ENCODE measurements around the gene PLEKHH2.
"Not testable (repeated sequence)": the region's sequence is repeated elsewhere in the genome, so short reads cannot be mapped to it uniquely, and the experiment has no call there.

The PLEKHH2 gene

GRCh38 chr2:43616967-43617680 lies 19.9 kb upstream of the PLEKHH2 start:
- Mint-ChIP-seq H3K27ac (no peak overlapping the region), H3K4me1 (ENCODE audit: low read depth) (no peaks in the 10 kb centered on the region), H3K4me3 (no peak overlapping the region), H3K36me3 (ENCODE audit: low read depth) (no peaks in the 10 kb centered on the region), H3K9me3 (no peaks in the 10 kb centered on the region), H3K27me3 (peaks cover 14% of the 10 kb centered on the region)

- Mint-ChIP-seq H3K4me1 (ENCODE audit: low read depth) (no peaks in the 10 kb centered on the region), H3K9me3 (no peaks in the 10 kb centered on the region), H3K27me3 (peaks cover 23% of the 10 kb centered on the region), H3K4me3 (no peak overlapping the region), H3K27ac (no peak overlapping the region), H3K36me3 (ENCODE audit: low read depth) (no peaks in the 10 kb centered on the region)
These were observed 17.5 kb upstream of the PLEKHH2 start for GRCh38 chr2:43619511-43619910.

GRCh38 chr2:43622931-43623451 lies 14.1 kb upstream of the PLEKHH2 start:
- Mint-ChIP-seq H3K36me3 (ENCODE audit: low read depth) (no peaks in the 10 kb centered on the region), H3K27me3 (peaks cover 20% of the 10 kb centered on the region), H3K27ac (no peak overlapping the region), H3K4me3 (no peak overlapping the region), H3K9me3 (no peaks in the 10 kb centered on the region), H3K4me1 (ENCODE audit: low read depth) (no peaks in the 10 kb centered on the region)

- Mint-ChIP-seq H3K27me3 (peaks cover 35% of the 10 kb centered on the region), H3K4me3 (no peak overlapping the region), H3K4me1 (ENCODE audit: low read depth) (peaks cover 9% of the 10 kb centered on the region), H3K9me3 (no peaks in the 10 kb centered on the region), H3K36me3 (ENCODE audit: low read depth) (no peaks in the 10 kb centered on the region), H3K27ac (no peak overlapping the region)
These were observed 5.3 kb upstream of the PLEKHH2 start for GRCh38 chr2:43631618-43632317.

GRCh38 chr2:43634604-43635306 lies 2.3 kb upstream of the PLEKHH2 start:
- H3K36me3 Mint-ChIP-seq (ENCODE audit: low read depth), result no peaks in the 10 kb centered on the region
- peaks cover 39% of the 10 kb centered on the region for H3K27me3 Mint-ChIP-seq
- no peak overlapping the region for H3K4me3 Mint-ChIP-seq
- H3K9me3 Mint-ChIP-seq, result no peaks in the 10 kb centered on the region
- peaks cover 17% of the 10 kb centered on the region for H3K4me1 Mint-ChIP-seq (ENCODE audit: low read depth)
- no peak overlapping the region for H3K27ac Mint-ChIP-seq

- Mint-ChIP-seq H3K4me3 (peak overlapping the region; percentile 37), H3K27me3 (peaks cover 39% of the 10 kb centered on the region), H3K4me1 (ENCODE audit: low read depth) (peaks cover 17% of the 10 kb centered on the region)
- H3K27ac Mint-ChIP-seq; H3K9me3 Mint-ChIP-seq; H3K36me3 Mint-ChIP-seq (ENCODE audit: low read depth): not testable (repeated sequence)
These were observed 907 bp upstream of the PLEKHH2 start for GRCh38 chr2:43636153-43636552.

- H3K4me3 Mint-ChIP-seq, result peak overlapping the region; percentile 89
- peak overlapping the region; percentile 53 for H3K27ac Mint-ChIP-seq
- peaks cover 17% of the 10 kb centered on the region for H3K4me1 Mint-ChIP-seq (ENCODE audit: low read depth)
- H3K27me3 Mint-ChIP-seq, result peaks cover 39% of the 10 kb centered on the region
- H3K36me3 Mint-ChIP-seq (ENCODE audit: low read depth), result no peaks in the 10 kb centered on the region
- no peaks in the 10 kb centered on the region for H3K9me3 Mint-ChIP-seq
These were observed 439 bp upstream of the PLEKHH2 start for GRCh38 chr2:43636621-43637020.

- Mint-ChIP-seq H3K4me3 (no peak overlapping the region), H3K27ac (no peak overlapping the region), H3K36me3 (ENCODE audit: low read depth) (no peaks in the 10 kb centered on the region), H3K4me1 (ENCODE audit: low read depth) (peaks cover 6% of the 10 kb centered on the region), H3K9me3 (no peaks in the 10 kb centered on the region), H3K27me3 (peaks cover 15% of the 10 kb centered on the region)
These were observed 5.3 kb downstream of the PLEKHH2 start for GRCh38 chr2:43642363-43642762.

GRCh38 chr2:43643680-43644079 lies 6.6 kb downstream of the PLEKHH2 start:
- Mint-ChIP-seq H3K4me3 (no peak overlapping the region), H3K27me3 (peaks cover 8% of the 10 kb centered on the region), H3K27ac (no peak overlapping the region), H3K4me1 (ENCODE audit: low read depth) (no peaks in the 10 kb centered on the region), H3K36me3 (ENCODE audit: low read depth) (no peaks in the 10 kb centered on the region), H3K9me3 (no peaks in the 10 kb centered on the region)

- Mint-ChIP-seq H3K4me1 (ENCODE audit: low read depth) (no peaks in the 10 kb centered on the region), H3K9me3 (no peaks in the 10 kb centered on the region), H3K27me3 (peaks cover 21% of the 10 kb centered on the region)
These were observed 12.1 kb downstream of the PLEKHH2 start for GRCh38 chr2:43648994-43649701.

GRCh38 chr2:43653506-43653905 lies 16.4 kb downstream of the PLEKHH2 start:
- H3K27ac Mint-ChIP-seq, result no peak overlapping the region
- no peak overlapping the region for H3K4me3 Mint-ChIP-seq
- H3K36me3 Mint-ChIP-seq (ENCODE audit: low read depth), result no peaks in the 10 kb centered on the region
- H3K27me3 Mint-ChIP-seq, result peaks cover 14% of the 10 kb centered on the region
- H3K9me3 Mint-ChIP-seq, result no peaks in the 10 kb centered on the region
- H3K4me1 Mint-ChIP-seq (ENCODE audit: low read depth), result no peaks in the 10 kb centered on the region

More at GRCh38 chr2:43648994-43649701, 12.1 kb downstream of the PLEKHH2 start:
- no peak overlapping the region for H3K4me3 Mint-ChIP-seq
- H3K36me3 Mint-ChIP-seq (ENCODE audit: low read depth), result no peaks in the 10 kb centered on the region
- H3K27ac Mint-ChIP-seq, result no peak overlapping the region

- no peaks in the 10 kb centered on the region for H3K36me3 Mint-ChIP-seq (ENCODE audit: low read depth)
- no peaks in the 10 kb centered on the region for H3K4me1 Mint-ChIP-seq (ENCODE audit: low read depth)
- no peak overlapping the region for H3K4me3 Mint-ChIP-seq
- H3K27ac Mint-ChIP-seq, result no peak overlapping the region
- peaks cover 14% of the 10 kb centered on the region for H3K27me3 Mint-ChIP-seq
- no peaks in the 10 kb centered on the region for H3K9me3 Mint-ChIP-seq
These were observed 20.2 kb downstream of the PLEKHH2 start for GRCh38 chr2:43657241-43657640.

- H3K27me3 Mint-ChIP-seq, result peaks cover 29% of the 10 kb centered on the region
- H3K27ac Mint-ChIP-seq, result no peak overlapping the region
- H3K4me1 Mint-ChIP-seq (ENCODE audit: low read depth), result peaks cover 4% of the 10 kb centered on the region
- peak overlapping the region; percentile 59 for H3K4me3 Mint-ChIP-seq
- H3K36me3 Mint-ChIP-seq (ENCODE audit: low read depth), result no peaks in the 10 kb centered on the region
- H3K9me3 Mint-ChIP-seq, result peaks cover 3% of the 10 kb centered on the region
These were observed 38.7 kb downstream of the PLEKHH2 start for GRCh38 chr2:43675646-43676321.

Measured in stimulated activated naive CD8-positive, alpha-beta T cell treated with anti-CD3 and anti-CD28 coated beads, Interleukin-15, Interleukin-2, amounts not matched to agents 100 ng/mL and 50 ng/mL, for 24 hours (primary cell).